Mammary epithelial cell (primary cell): Measurements from ENCODE around the gene TMEM240.
"Not testable (repeated sequence)": the region's sequence is repeated elsewhere in the genome, so short reads cannot be mapped to it uniquely, and the experiment has no call there.

Experiments used
- CTCF ChIP-seq, 2 donors: IDR thresholded peaks in 1 of 2; conservative IDR thresholded peaks in 1 of 2; 2 replicates each; pipeline ENCODE4 v1.5.1; 2011 to 2012; ENCODE audit warnings: inconsistent platforms in 2 of 2, low read length in 2 of 2, mild to moderate bottlenecking in 2 of 2, control low read depth in 1 of 2, low read depth in 1 of 2; ENCODE audit not compliant: insufficient read depth in 1 of 2; ENCODE audit errors: extremely low read depth in 1 of 2
- EZH2 ChIP-seq: IDR thresholded peaks from 2 replicates; pipeline ENCODE4 v1.6.1; 2012; ENCODE audit warnings: low read length, inconsistent platforms, borderline replicate concordance

- TF ChIP-seq EZH2; CTCF (conservative IDR thresholded peaks at IDR 0.05 in 1 of 2, IDR thresholded peaks at IDR 0.05 in 1 of 2; ENCODE audit: extremely low read depth in 1 of 2, insufficient read depth in 1 of 2, low read depth in 1 of 2, low read length in 2 of 2): not testable (repeated sequence)
Observed at GRCh38 chr1:1526476-1526875, 13.9 kb downstream of the TMEM240 start.
